Measurements from ENCODE around the gene DOK5. TPM values are rescaled to one million over a fixed set of nuclear protein-coding genes. Genes with fewer than 3 reads are reported as not detected.

DOK5 gene
- total RNA-seq, 1 experiment from 2014 or later = not detected

GRCh38 chr20:54691327-54691726 lies 215.9 kb downstream of the DOK5 start:
- CTCF ChIA-PET = no interaction called here
- H3K9me3 Mint-ChIP-seq (ENCODE audit: unreplicated experiment) = no peaks in the 10 kb centered on the region

GRCh38 chr20:54692168-54692887 lies 216.9 kb downstream of the DOK5 start:
- BruUV-seq (replicated peaks) = no TSS peak
- TF ChIP-seq CTCF (IDR thresholded peaks at IDR 0.05; ENCODE audit: insufficient read depth in 1 of 2, low read depth in 1 of 2, low read length in 1 of 2, severe bottlenecking in 1 of 2, unreplicated experiment in 1 of 2) = no peak
- H3K27ac Mint-ChIP-seq (ENCODE audit: unreplicated experiment) = no peak overlapping the region

More at GRCh38 chr20:54691327-54691726, 215.9 kb downstream of the DOK5 start:
- BruUV-seq (replicated peaks) = no TSS peak
- Mint-ChIP-seq H3K27ac (ENCODE audit: unreplicated experiment) (no peak overlapping the region), H3K36me3 (ENCODE audit: insufficient read depth, unreplicated experiment) (no peaks in the 10 kb centered on the region), H3K4me1 (ENCODE audit: low read depth, unreplicated experiment) (no peaks in the 10 kb centered on the region), H3K27me3 (ENCODE audit: insufficient read depth, unreplicated experiment) (peaks cover 13% of the 10 kb centered on the region), H3K4me3 (ENCODE audit: unreplicated experiment) (no peak overlapping the region)
- POLR2A ChIA-PET = no interaction called here
- H3K9me3 ChIP-seq = 0 out of 2 replicates have a peak, but pooled peaks cover 5% of the 10 kb centered on the region
- no peak for DNase-seq
- no peak overlapping the region for H3K4me3 ChIP-seq (ENCODE audit: low read depth, low read length)
- H3K27me3 ChIP-seq (replicated peaks; ENCODE audit: control insufficient read depth, insufficient read depth, low read length) = no peaks in the 10 kb centered on the region
- no peaks in the 10 kb centered on the region for H3K4me1 ChIP-seq
- no peak for TF ChIP-seq CTCF (IDR thresholded peaks at IDR 0.05; ENCODE audit: insufficient read depth in 1 of 2, low read depth in 1 of 2, low read length in 1 of 2, severe bottlenecking in 1 of 2, unreplicated experiment in 1 of 2)
- H3K36me3 ChIP-seq (ENCODE audit: control insufficient read depth, insufficient read depth, low read length) = no peaks in the 10 kb centered on the region
- intact Hi-C loops (cut with micrococcal nuclease; ENCODE audit: unreplicated experiment) = no loop called here

DNA sequence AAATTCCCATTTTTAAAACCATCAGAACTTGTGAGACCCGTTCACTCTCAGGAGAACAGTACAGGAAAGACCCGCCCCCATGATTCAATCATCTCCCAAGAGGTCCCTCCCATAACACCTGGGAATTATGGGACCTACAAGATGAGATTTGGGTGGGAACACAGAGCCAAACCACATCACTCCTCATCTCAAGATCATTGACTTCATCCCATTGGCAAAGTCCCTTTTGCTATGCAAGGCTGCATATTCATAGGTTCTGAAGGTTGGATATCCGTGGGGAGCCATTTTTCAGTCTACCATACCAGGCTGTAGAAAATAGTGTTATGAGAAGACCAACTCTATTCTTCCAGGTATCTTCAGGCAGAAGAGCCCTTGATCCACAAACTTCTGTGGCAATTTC lies 219.1 kb downstream of the DOK5 start:
- no peak overlapping the region for H3K4me3 ChIP-seq (ENCODE audit: low read depth, low read length)
- no peak for TF ChIP-seq CTCF (IDR thresholded peaks at IDR 0.05; ENCODE audit: insufficient read depth in 1 of 2, low read depth in 1 of 2, low read length in 1 of 2, severe bottlenecking in 1 of 2, unreplicated experiment in 1 of 2)
- BruUV-seq (replicated peaks) = no TSS peak
- H3K36me3 ChIP-seq (ENCODE audit: control insufficient read depth, insufficient read depth, low read length) = no peaks in the 10 kb centered on the region
- intact Hi-C loops (cut with micrococcal nuclease; ENCODE audit: unreplicated experiment) = no loop called here
- H3K27me3 Mint-ChIP-seq (ENCODE audit: insufficient read depth, unreplicated experiment) = peaks cover 19% of the 10 kb centered on the region
- 0 out of 2 replicates have a peak, but pooled peaks cover 5% of the 10 kb centered on the region for H3K9me3 ChIP-seq
- POLR2A ChIA-PET = no interaction called here
- no peaks in the 10 kb centered on the region for H3K4me1 Mint-ChIP-seq (ENCODE audit: low read depth, unreplicated experiment)
- H3K4me1 ChIP-seq = no peaks in the 10 kb centered on the region
- no peak overlapping the region for H3K27ac Mint-ChIP-seq (ENCODE audit: unreplicated experiment)
- H3K4me3 Mint-ChIP-seq (ENCODE audit: unreplicated experiment) = no peak overlapping the region
- CTCF ChIA-PET = no interaction called here
- H3K9me3 Mint-ChIP-seq (ENCODE audit: unreplicated experiment) = no peaks in the 10 kb centered on the region
- DNase-seq = no peak
- no peaks in the 10 kb centered on the region for H3K36me3 Mint-ChIP-seq (ENCODE audit: insufficient read depth, unreplicated experiment)
- no peaks in the 10 kb centered on the region for H3K27me3 ChIP-seq (replicated peaks; ENCODE audit: control insufficient read depth, insufficient read depth, low read length)

More at GRCh38 chr20:54692168-54692887, 216.9 kb downstream of the DOK5 start:
- no peak for DNase-seq
- Histone ChIP-seq H3K4me3 (ENCODE audit: low read depth, low read length) (no peak overlapping the region), H3K9me3 (0 out of 2 replicates have a peak, but pooled peaks cover 5% of the 10 kb centered on the region), H3K4me1 (no peaks in the 10 kb centered on the region), H3K27me3 (replicated peaks; ENCODE audit: control insufficient read depth, insufficient read depth, low read length) (no peaks in the 10 kb centered on the region), H3K36me3 (ENCODE audit: control insufficient read depth, insufficient read depth, low read length) (no peaks in the 10 kb centered on the region)
- Mint-ChIP-seq H3K4me1 (ENCODE audit: low read depth, unreplicated experiment) (no peaks in the 10 kb centered on the region), H3K9me3 (ENCODE audit: unreplicated experiment) (no peaks in the 10 kb centered on the region), H3K36me3 (ENCODE audit: insufficient read depth, unreplicated experiment) (no peaks in the 10 kb centered on the region), H3K27me3 (ENCODE audit: insufficient read depth, unreplicated experiment) (peaks cover 19% of the 10 kb centered on the region), H3K4me3 (ENCODE audit: unreplicated experiment) (no peak overlapping the region)
- POLR2A ChIA-PET = no interaction called here
- intact Hi-C loops (cut with micrococcal nuclease; ENCODE audit: unreplicated experiment) = no loop called here
- CTCF ChIA-PET = no interaction called here
